GM12878 (cell line): Measurements from ENCODE around the gene GNG10. TPM values are rescaled to one million over a fixed set of nuclear protein-coding genes. Genes with fewer than 3 reads are reported as not detected.
"Not testable (repeated sequence)": the region's sequence is repeated elsewhere in the genome, so short reads cannot be mapped to it uniquely, and the experiment has no call there.

Experiments used
- ATAC-seq: fragments of 200-7000 bp; cut with Tn5 transposase; 3 replicates; pipeline ENCODE4 v1.9.1; 2020; ENCODE audit warnings: mild to moderate bottlenecking, moderate library complexity
- BruUV-seq: library from RNA; stranded (reverse); fragments of 400-500 nt; replicated peaks from 2 replicates; lab custom pipeline; 2021; lab: Mats Ljungman, UMichigan
- CTCF ChIA-PET: fragments of 300-600 bp; sonication (Branson Sonifier 250); formaldehyde crosslinking; extraction: SDS; loops from one replicate; lab custom pipeline; 2021; ENCODE audit warnings: inconsistent platforms; lab: Yijun Ruan, JAX
- POLR2A ChIA-PET: fragments of 350-600 bp; formaldehyde crosslinking; extraction: SDS; loops from one replicate; lab custom pipeline; 2021; ENCODE audit warnings: inconsistent platforms; lab: Charles Lee
- RAD21 ChIA-PET: fragments of 300-600 bp; sonication (Branson Sonifier 250); formaldehyde crosslinking; loops from one replicate; lab custom pipeline; 2023; ENCODE audit warnings: antibody characterized with exemption; ENCODE audit not compliant: unreplicated experiment; lab: Charles Lee
- SMC1A ChIA-PET: fragments of 300-600 bp; sonication (Branson Sonifier 250); formaldehyde crosslinking; loops from one replicate; lab custom pipeline; 2023; ENCODE audit not compliant: unreplicated experiment, uncharacterized antibody; lab: Charles Lee
- DNase-seq: peaks from one replicate; pipeline ENCODE4 v3.0.0-alpha.2; 2011; ENCODE audit warnings: low read depth, low spot score
- FAIRE-seq: peaks from 3 replicates; lab custom pipeline; 2011; peaks lifted over from hg19 to GRCh38; lab: Jason Lieb, UNC
- H2AFZ ChIP-seq: 2 replicates; pipeline ENCODE4 v1.6.0; 2011; ENCODE audit warnings: low read depth, low read length, control low read depth; ENCODE audit not compliant: control insufficient read depth
- H3K27ac ChIP-seq: 2 replicates; pipeline ENCODE4 v1.5.1; 2011; ENCODE audit warnings: control low read depth; ENCODE audit not compliant: control insufficient read depth, insufficient read depth
- H3K27me3 ChIP-seq, 2 experiments: replicated peaks in 1 of 2; 2 replicates each; pipeline versions ENCODE4 v1.6.0 to v1.6.1; 2011; ENCODE audit warnings: low read length in 1 of 2; ENCODE audit not compliant: control insufficient read depth in 2 of 2, insufficient read depth in 2 of 2
- H3K36me3 ChIP-seq, 2 experiments: 2 replicates each; pipeline ENCODE4 v1.5.1; 2011; ENCODE audit warnings: low read length in 1 of 2; ENCODE audit not compliant: control insufficient read depth in 2 of 2, insufficient read depth in 2 of 2
- H3K4me1 ChIP-seq: 2 replicates; pipeline ENCODE4 v1.6.1; 2011; ENCODE audit warnings: mild to moderate bottlenecking, low read length, moderate library complexity, mixed read lengths; ENCODE audit not compliant: control insufficient read depth, insufficient read depth
- H3K4me2 ChIP-seq: 2 replicates; pipeline ENCODE4 v1.6.0; 2011; ENCODE audit warnings: control low read depth; ENCODE audit not compliant: control insufficient read depth, insufficient read depth
- H3K4me3 ChIP-seq: fragments of 200-600 bp; sonication (generic); 2 replicates; pipeline ENCODE4 v1.5.1; 2016
- H3K79me2 ChIP-seq: 2 replicates; pipeline ENCODE4 v1.6.0; 2011; ENCODE audit warnings: low read length; ENCODE audit not compliant: control insufficient read depth, insufficient read depth
- H3K9ac ChIP-seq: 2 replicates; pipeline ENCODE4 v1.8.0; 2011; ENCODE audit warnings: low read length, control low read depth, mixed read lengths; ENCODE audit not compliant: control insufficient read depth, insufficient read depth
- H3K9me3 ChIP-seq: replicated peaks from 3 replicates; pipeline ENCODE4 v1.5.1; 2011; ENCODE audit warnings: mild to moderate bottlenecking, low read length; ENCODE audit not compliant: control insufficient read depth, insufficient read depth
- H4K20me1 ChIP-seq: 2 replicates; pipeline ENCODE4 v1.6.0; 2011; ENCODE audit not compliant: control insufficient read depth, insufficient read depth
- CBX3 ChIP-seq: fragments of 200-600 bp; sonication (generic); IDR thresholded peaks from 2 replicates; pipeline ENCODE4 v1.6.1; 2016; ENCODE audit warnings: low read depth, borderline replicate concordance
- FOS ChIP-seq: IDR thresholded peaks from 3 replicates; pipeline ENCODE4 v1.6.1; 2011; ENCODE audit warnings: borderline replicate concordance; ENCODE audit not compliant: insufficient read length; ENCODE audit errors: extremely low read depth
- JUND ChIP-seq: IDR thresholded peaks from 2 replicates; pipeline ENCODE4 v1.6.1; 2012; ENCODE audit warnings: low read depth, mild to moderate bottlenecking, low read length, improper control_type of control experiment, moderate library complexity
- SMARCA5 ChIP-seq: fragments of 450-650 bp; IDR thresholded peaks from 2 replicates; pipeline ENCODE4 v1.6.1; 2017; ENCODE audit warnings: mild to moderate bottlenecking
- SMC3 ChIP-seq: IDR thresholded peaks from 2 replicates; pipeline ENCODE4 v1.6.1; 2011; ENCODE audit warnings: low read length, improper control_type of control experiment, borderline replicate concordance
- SREBF2 ChIP-seq: IDR thresholded peaks from 2 replicates; pipeline ENCODE4 v1.6.1; 2012; ENCODE audit warnings: mild to moderate bottlenecking, low read length
- SRF ChIP-seq, 2 experiments: IDR thresholded peaks; 2 replicates each; pipeline ENCODE4 v1.6.1; 2011; ENCODE audit warnings: low read depth in 2 of 2, low read length in 2 of 2, mild to moderate bottlenecking in 1 of 2, moderate library complexity in 1 of 2
- TCF3 ChIP-seq: IDR thresholded peaks from 2 replicates; pipeline ENCODE4 v1.6.1; 2012; ENCODE audit warnings: low read depth, mild to moderate bottlenecking, low read length, borderline replicate concordance; ENCODE audit not compliant: insufficient read depth
- WGBS: methylation state at CpG from one replicate; pipeline ENCODE4 v1.1.6; 2016; ENCODE audit warnings: low lambda C conversion rate; ENCODE audit not compliant: insufficient replicate concordance, insufficient coverage; ENCODE audit errors: missing lambda C conversion rate; 5-methylcytosine and 5-hydroxymethylcytosine counted together
- in situ Hi-C: fragments of 300-500 bp; cut with MboI; formaldehyde crosslinking; loops from 9 replicates; pipeline ENCODE4 v1.14.3; 2018; ENCODE audit warnings: mixed read lengths
- intact Hi-C: fragments of 100-400 bp; cut with micrococcal nuclease; formaldehyde crosslinking; loops from one replicate; pipeline ENCODE4 v1.14.2; 2022; ENCODE audit not compliant: unreplicated experiment
- polyA plus RNA-seq, 11 experiments: library from polyadenylated mRNA; depleted of rRNA in 4 of 11; unstranded in 6 of 11; stranded (reverse) in 5 of 11; fragments of >200 nt; fragmentation: Nextera tagmentation in 4 of 11; fragmentation: Illumina TruSeq in 1 of 11; extraction: Ambion mirVana in 4 of 11; extraction: Trizol in 1 of 11; gene quantifications; 1 replicate in 1 of 11; 2 replicates in 10 of 11; pipeline versions ENCODE4 v1.2.1 to v1.2.3, GENCODE V29; 2011 to 2016; ENCODE audit warnings: inconsistent platforms in 2 of 11, missing spikeins in 2 of 11, low read depth in 1 of 11
- total RNA-seq, 4 experiments: library from RNA; depleted of rRNA in 3 of 4; stranded (reverse); fragments of >200 nt in 3 of 4; fragmentation: Illumina TruSeq in 1 of 4; extraction: Trizol in 1 of 4; gene quantifications; 2 replicates each; pipeline versions ENCODE4 v1.2.1 to v1.2.3, GENCODE V29; 2013 to 2021

Gene GNG10
- total and polyA plus RNA-seq, 10 of the 15 experiments (the other 5 are each of a cell fraction or from before 2014, with no cell fraction given): 12.0 to 28.2 (median 22.7) TPM

- ATAC-seq (no peak), FAIRE-seq (no peak), DNase-seq (no peak)
- H3K9me3 ChIP-seq: no peaks in the 10 kb centered on the region
- BruUV-seq: no TSS peak
- peaks cover 2% of the 10 kb centered on the region for H3K4me1 ChIP-seq
- H3K9ac ChIP-seq: no peak overlapping the region
- in situ Hi-C loops: no loop called here
- WGBS: 100% methylated on average over 1 of the region's 1 CpG
- ChIA-PET SMC1A (no interaction called here), CTCF (no interaction called here), POLR2A (no interaction called here), RAD21 (no interaction called here)
- no peaks in the 10 kb centered on the region for H3K27me3 ChIP-seq
- H3K79me2 ChIP-seq: no peaks in the 10 kb centered on the region
- H3K4me3 ChIP-seq: no peak overlapping the region
- H2AFZ ChIP-seq: no peak overlapping the region
- H3K36me3 ChIP-seq: no peaks in the 10 kb centered on the region; a peak in 1 of 4 replicates
- no peaks in the 10 kb centered on the region for H4K20me1 ChIP-seq
- intact Hi-C loops: no loop called here
- no peak overlapping the region for H3K27ac ChIP-seq
- no peak overlapping the region for H3K4me2 ChIP-seq
- no peak for TF ChIP-seq TCF3
- TF ChIP-seq SREBF2: no peak
- TF ChIP-seq FOS: no peak
- TF ChIP-seq SRF (IDR thresholded peaks at IDR 0.05; ENCODE audit: low read depth in 2 of 2, low read length in 2 of 2): no peak
- no peak for TF ChIP-seq SMARCA5
- no peak for TF ChIP-seq SMC3
- TF ChIP-seq JUND: no peak
- no peak for TF ChIP-seq CBX3
These were observed 6.7 kb downstream of the GNG10 start for GRCh38 chr9:111668026-111668573.

- H3K4me1 ChIP-seq, H3K27ac ChIP-seq, H3K9ac ChIP-seq, H3K36me3 ChIP-seq, H3K79me2 ChIP-seq, H3K4me3 ChIP-seq, CTCF ChIA-PET, intact Hi-C loops, ATAC-seq, H3K27me3 ChIP-seq, H4K20me1 ChIP-seq, H2AFZ ChIP-seq, BruUV-seq, POLR2A ChIA-PET, H3K9me3 ChIP-seq, in situ Hi-C loops, FAIRE-seq, DNase-seq, H3K4me2 ChIP-seq, RAD21 ChIA-PET, SMC1A ChIA-PET: not testable (repeated sequence)
- 96% methylated on average over 11 of the region's 11 CpGs for WGBS
These were observed 7.2 kb downstream of the GNG10 start for GRCh38 chr9:111668601-111669000.
